Panc1 (cell line): ENCODE data around the gene ANG. TPM values are rescaled to one million over a fixed set of nuclear protein-coding genes. Genes with fewer than 3 reads are reported as not detected.
"Not testable (repeated sequence)": the region's sequence is repeated elsewhere in the genome, so short reads cannot be mapped to it uniquely, and the experiment has no call there.

Source experiments
- ATAC-seq: fragments of 200-7000 bp; cut with Tn5 transposase; 2 replicates; pipeline ENCODE4 v1.9.1; 2020; ENCODE audit warnings: mild to moderate bottlenecking, moderate library complexity
- BruUV-seq: library from RNA; stranded (reverse); fragments of 400-500 nt; replicated peaks from 2 replicates; lab custom pipeline; 2021; lab: Mats Ljungman, UMichigan
- CTCF ChIA-PET: fragments of 300-600 bp; sonication (Branson Sonifier 250); formaldehyde crosslinking; loops from one replicate; lab custom pipeline; 2022; ENCODE audit warnings: antibody characterized with exemption; lab: Charles Lee
- POLR2A ChIA-PET: fragments of 300-600 bp; sonication (Branson Sonifier 250); formaldehyde crosslinking; loops from one replicate; lab custom pipeline; 2022; ENCODE audit warnings: antibody characterized with exemption; lab: Charles Lee
- DNase-seq: peaks from one replicate; pipeline ENCODE4 v3.0.0-alpha.2; 2010; ENCODE audit warnings: low read depth, low spot score
- H3K27ac ChIP-seq: 2 replicates; pipeline ENCODE4 v1.5.1; 2011; ENCODE audit warnings: mild to moderate bottlenecking, low read length, inconsistent platforms
- H3K27me3 ChIP-seq: fragments of 200-500 bp; sonication (Bioruptor generic); 2 replicates; pipeline ENCODE4 v1.6.0; 2014; ENCODE audit warnings: low read length, inconsistent platforms; ENCODE audit not compliant: control insufficient read depth, insufficient read depth
- H3K36me3 ChIP-seq: fragments of 200-500 bp; sonication (Bioruptor generic); 2 replicates; pipeline ENCODE4 v1.5.1; 2014; ENCODE audit warnings: inconsistent platforms, mild to moderate bottlenecking, low read length, moderate library complexity; ENCODE audit not compliant: control insufficient read depth, insufficient read depth
- H3K4me1 ChIP-seq: 2 replicates; pipeline ENCODE4 v1.5.1; 2011; ENCODE audit warnings: inconsistent platforms, mild to moderate bottlenecking, low read length, moderate library complexity; ENCODE audit not compliant: control insufficient read depth, insufficient read depth
- H3K4me3 ChIP-seq, 2 experiments: 2 replicates each; pipeline ENCODE4 v1.5.1; 2011 to 2012; ENCODE audit warnings: low read depth in 2 of 2, low read length in 2 of 2, mild to moderate bottlenecking in 2 of 2, inconsistent platforms in 1 of 2, moderate library complexity in 1 of 2
- H3K9me3 ChIP-seq: fragments of 200-500 bp; sonication (Bioruptor generic); 2 replicates; pipeline ENCODE4 v1.5.1; 2014; ENCODE audit warnings: low read depth, mild to moderate bottlenecking, inconsistent platforms, low read length, moderate library complexity; ENCODE audit not compliant: control insufficient read depth, insufficient read depth
- CTCF ChIP-seq: fragments of 450-650 bp; IDR thresholded peaks from 2 replicates; pipeline ENCODE4 v1.5.1; 2017; ENCODE audit warnings: mild to moderate bottlenecking
- POLR2AphosphoS5 ChIP-seq: IDR thresholded peaks from 2 replicates; pipeline ENCODE4 v1.6.1; 2012; ENCODE audit warnings: mild to moderate bottlenecking, low read depth, low read length, moderate library complexity
- SIN3A ChIP-seq: IDR thresholded peaks from 2 replicates; pipeline ENCODE4 v1.6.1; 2012; ENCODE audit warnings: low read depth, mild to moderate bottlenecking, low read length, moderate library complexity, borderline replicate concordance; ENCODE audit not compliant: insufficient read depth
- TCF7L2 ChIP-seq: IDR thresholded peaks from 2 replicates; pipeline ENCODE4 v1.6.1; 2011; ENCODE audit warnings: mild to moderate bottlenecking, low read depth, low read length, inconsistent platforms
- in situ Hi-C: cut with HindIII; loops from 2 replicates; pipeline ENCODE4 v1.10.0; 2016; ENCODE audit warnings: low sequenced_read_pairs, low pct_unique_long_range_greater_than_20kb
- intact Hi-C: fragments of 100-400 bp; cut with micrococcal nuclease; formaldehyde crosslinking; loops from one replicate; pipeline ENCODE4 v1.10.0; 2022; ENCODE audit not compliant: unreplicated experiment
- total RNA-seq: library from RNA; stranded (reverse); gene quantifications from one replicate; pipeline ENCODE4 v1.2.1, GENCODE V29; 2021; ENCODE audit not compliant: unreplicated experiment
- TF ChIP-seq, protein P1 (sequence below), 2 experiments: IDR thresholded peaks; 2 replicates each; pipeline ENCODE4 v1.6.1; 2011 to 2012; ENCODE audit warnings: low read depth in 2 of 2, control low read depth in 1 of 2, low read length in 1 of 2, mild to moderate bottlenecking in 1 of 2, moderate library complexity in 1 of 2; ENCODE audit not compliant: insufficient read depth in 1 of 2

The ANG gene
- total RNA-seq, 1 experiment from 2014 or later = 1.9 TPM

- Histone ChIP-seq H3K27me3 (no peaks in the 10 kb centered on the region; the same call in 1 of the 2 replicates), H3K27ac (no peak overlapping the region), H3K36me3 (no peaks in the 10 kb centered on the region), H3K4me3 (no peak overlapping the region), H3K9me3 (no peaks in the 10 kb centered on the region), H3K4me1 (no peaks in the 10 kb centered on the region)
- BruUV-seq = no TSS peak
- POLR2A ChIA-PET = no interaction called here
- TF ChIP-seq CTCF (no peak), TCF7L2 (no peak), SIN3A (no peak), POLR2AphosphoS5 (no peak)
- TF ChIP-seq, protein P1, sequence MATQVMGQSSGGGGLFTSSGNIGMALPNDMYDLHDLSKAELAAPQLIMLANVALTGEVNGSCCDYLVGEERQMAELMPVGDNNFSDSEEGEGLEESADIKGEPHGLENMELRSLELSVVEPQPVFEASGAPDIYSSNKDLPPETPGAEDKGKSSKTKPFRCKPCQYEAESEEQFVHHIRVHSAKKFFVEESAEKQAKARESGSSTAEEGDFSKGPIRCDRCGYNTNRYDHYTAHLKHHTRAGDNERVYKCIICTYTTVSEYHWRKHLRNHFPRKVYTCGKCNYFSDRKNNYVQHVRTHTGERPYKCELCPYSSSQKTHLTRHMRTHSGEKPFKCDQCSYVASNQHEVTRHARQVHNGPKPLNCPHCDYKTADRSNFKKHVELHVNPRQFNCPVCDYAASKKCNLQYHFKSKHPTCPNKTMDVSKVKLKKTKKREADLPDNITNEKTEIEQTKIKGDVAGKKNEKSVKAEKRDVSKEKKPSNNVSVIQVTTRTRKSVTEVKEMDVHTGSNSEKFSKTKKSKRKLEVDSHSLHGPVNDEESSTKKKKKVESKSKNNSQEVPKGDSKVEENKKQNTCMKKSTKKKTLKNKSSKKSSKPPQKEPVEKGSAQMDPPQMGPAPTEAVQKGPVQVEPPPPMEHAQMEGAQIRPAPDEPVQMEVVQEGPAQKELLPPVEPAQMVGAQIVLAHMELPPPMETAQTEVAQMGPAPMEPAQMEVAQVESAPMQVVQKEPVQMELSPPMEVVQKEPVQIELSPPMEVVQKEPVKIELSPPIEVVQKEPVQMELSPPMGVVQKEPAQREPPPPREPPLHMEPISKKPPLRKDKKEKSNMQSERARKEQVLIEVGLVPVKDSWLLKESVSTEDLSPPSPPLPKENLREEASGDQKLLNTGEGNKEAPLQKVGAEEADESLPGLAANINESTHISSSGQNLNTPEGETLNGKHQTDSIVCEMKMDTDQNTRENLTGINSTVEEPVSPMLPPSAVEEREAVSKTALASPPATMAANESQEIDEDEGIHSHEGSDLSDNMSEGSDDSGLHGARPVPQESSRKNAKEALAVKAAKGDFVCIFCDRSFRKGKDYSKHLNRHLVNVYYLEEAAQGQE (IDR thresholded peaks at IDR 0.05; ENCODE audit: insufficient read depth in 1 of 2, low read depth in 2 of 2, low read length in 1 of 2) = no peak
- CTCF ChIA-PET = no interaction called here
- no peak for DNase-seq
- ATAC-seq = no peak
- intact Hi-C loops = no loop called here
- in situ Hi-C loops = no loop called here
Observed at GRCh38 chr14:20734430-20734806, 45.9 kb downstream of the ANG start.

DNA sequence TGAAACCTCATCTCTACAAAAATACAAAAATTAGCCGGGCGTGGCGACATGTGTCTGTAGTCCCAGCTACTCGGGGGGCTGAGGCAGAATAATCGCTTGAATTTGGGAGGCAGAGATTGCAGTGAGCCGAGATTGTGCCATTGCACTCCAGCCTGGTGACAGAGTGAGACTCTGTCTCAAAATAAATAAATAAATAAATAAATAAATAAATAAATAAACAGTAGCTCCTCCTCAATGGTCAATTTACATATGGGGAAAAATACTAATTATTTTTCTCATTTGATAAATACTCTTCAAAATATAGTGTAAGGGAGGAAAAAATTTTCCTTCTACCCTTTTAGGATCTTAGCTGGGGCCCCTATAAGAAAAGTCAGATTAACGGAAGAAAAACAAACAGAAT is 49.7 kb downstream of the ANG start:
- H3K9me3 ChIP-seq, H3K27ac ChIP-seq, CTCF ChIA-PET, intact Hi-C loops, BruUV-seq, H3K27me3 ChIP-seq, in situ Hi-C loops, H3K4me1 ChIP-seq, H3K4me3 ChIP-seq, ATAC-seq, H3K36me3 ChIP-seq, DNase-seq: not testable (repeated sequence)
- POLR2A ChIA-PET = interaction anchor here (0.6 kb wide), 1 partner anchor 8 kb away, joined by 6 read pairs; no protein-coding TSS in a partner anchor

- no peak for DNase-seq
- Histone ChIP-seq H3K4me1 (no peaks in the 10 kb centered on the region), H3K27me3 (no peaks in the 10 kb centered on the region; the same call in 1 of the 2 replicates), H3K27ac (no peak overlapping the region), H3K4me3 (no peak overlapping the region), H3K36me3 (no peaks in the 10 kb centered on the region), H3K9me3 (no peaks in the 10 kb centered on the region)
- TF ChIP-seq CTCF = no peak
- TF ChIP-seq TCF7L2 = no peak
- TF ChIP-seq, protein P1 (IDR thresholded peaks at IDR 0.05; ENCODE audit: insufficient read depth in 1 of 2, low read depth in 2 of 2, low read length in 1 of 2) = no peak
- TF ChIP-seq POLR2AphosphoS5 = no peak
- TF ChIP-seq SIN3A = no peak
- BruUV-seq = no TSS peak
- in situ Hi-C loops = no loop called here
- CTCF ChIA-PET = no interaction called here
- intact Hi-C loops = no loop called here
- POLR2A ChIA-PET = no interaction called here
- ATAC-seq = no peak
Observed at GRCh38 chr14:20742132-20742531, 53.6 kb downstream of the ANG start.
